Fibroblast of villous mesenchyme (primary cell): ENCODE measurements around the gene NINJ1. TPM values are rescaled to one million over a fixed set of nuclear protein-coding genes. Genes with fewer than 3 reads are reported as not detected.

Experiments
- DNase-seq: peaks from one replicate; pipeline ENCODE4 v3.0.0-alpha.2; 2010; ENCODE audit warnings: low read depth
- H3K4me3 ChIP-seq: 2 replicates; pipeline ENCODE4 v1.5.1; 2011; ENCODE audit warnings: low read depth, mild to moderate bottlenecking, low read length
- CTCF ChIP-seq: IDR thresholded peaks from 2 replicates; pipeline ENCODE4 v1.5.1; 2012; ENCODE audit warnings: low read depth, mild to moderate bottlenecking, low read length; ENCODE audit not compliant: insufficient read depth
- total RNA-seq: library from RNA; depleted of rRNA; stranded (reverse); fragments of >200 nt; gene quantifications from 2 replicates; pipeline ENCODE4 v1.2.3, GENCODE V29; 2012

NINJ1 gene
- total RNA-seq, 1 donor: 33.7 TPM

DNA sequence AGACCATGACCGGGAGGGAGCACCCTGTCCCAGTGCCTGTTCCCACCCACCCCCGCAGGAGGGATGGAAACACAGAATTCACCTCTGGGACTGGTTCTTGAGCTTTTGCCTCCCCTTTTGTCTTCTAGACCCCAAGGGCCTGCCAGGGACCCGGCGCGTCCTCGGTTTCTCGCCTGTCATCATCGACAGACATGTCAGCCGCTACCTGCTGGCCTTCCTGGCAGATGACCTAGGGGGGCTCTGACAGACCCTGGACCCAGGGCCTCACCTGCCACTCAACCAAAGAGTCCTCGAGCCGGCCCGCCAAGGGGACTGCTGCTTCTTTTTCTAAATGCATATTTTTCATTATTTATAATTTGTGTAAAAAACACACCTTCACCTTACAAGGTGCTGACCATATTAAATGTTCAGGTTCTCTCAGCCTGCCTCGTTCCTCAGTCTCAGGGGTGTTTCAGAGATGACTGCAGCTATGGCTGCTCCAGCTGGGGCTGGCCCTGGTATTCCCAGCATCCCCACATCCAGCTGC, 21.1 kb downstream of the NINJ1 start:
- no peak for TF ChIP-seq CTCF
- DNase-seq: no peak
- H3K4me3 ChIP-seq: no peak overlapping the region

GRCh38 chr9:93112116-93112863, 21.8 kb downstream of the NINJ1 start:
- H3K4me3 ChIP-seq: no peak overlapping the region
- DNase-seq: no peak
- no peak for TF ChIP-seq CTCF

GRCh38 chr9:93111371-93112115, 22.5 kb downstream of the NINJ1 start:
- no peak overlapping the region for H3K4me3 ChIP-seq
- TF ChIP-seq CTCF: no peak
- DNase-seq: no peak

- no peak for DNase-seq
- no peak overlapping the region for H3K4me3 ChIP-seq
- TF ChIP-seq CTCF: no peak
These were observed 23.1 kb downstream of the NINJ1 start for GRCh38 chr9:93111001-93111370.

- DNase-seq: no peak
- TF ChIP-seq CTCF: no peak
- no peak overlapping the region for H3K4me3 ChIP-seq
These were observed 23.7 kb downstream of the NINJ1 start for GRCh38 chr9:93110311-93110855.

DNA sequence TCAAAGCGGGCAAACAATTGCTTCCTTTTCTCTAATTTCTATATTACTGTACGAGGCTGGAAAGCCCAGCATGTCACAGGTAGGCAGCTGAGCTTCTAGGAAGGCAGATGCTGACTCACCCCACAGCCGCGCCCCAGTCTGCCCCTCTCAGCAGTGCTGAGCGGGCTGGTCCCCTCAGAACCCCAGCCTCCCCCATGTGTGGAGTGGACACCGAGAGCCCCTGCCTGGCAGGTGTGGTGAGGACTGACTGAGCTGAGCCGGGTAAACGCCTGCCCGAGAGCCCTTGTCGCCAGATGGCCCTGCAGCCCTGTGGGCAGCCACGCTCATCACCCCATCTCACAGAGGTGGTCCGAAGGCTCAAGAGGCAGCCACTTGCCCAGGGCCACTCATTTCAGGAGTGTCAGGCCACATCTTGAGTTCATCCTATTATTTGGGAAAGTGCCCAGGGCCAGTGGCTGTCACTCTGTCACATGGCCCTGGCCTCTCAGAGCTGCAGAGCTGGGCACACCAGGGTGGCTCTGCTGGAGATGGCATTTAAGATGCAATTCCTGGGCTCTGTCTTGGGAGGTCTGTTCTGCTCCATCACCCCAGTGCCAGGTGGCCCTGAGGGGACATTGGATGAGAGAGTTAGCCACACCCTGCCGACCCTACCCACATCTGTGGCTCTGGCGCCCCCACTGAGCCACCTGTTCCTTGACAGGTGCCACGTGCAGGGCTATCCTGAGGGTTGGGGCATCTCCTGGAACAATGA, 25.6 kb downstream of the NINJ1 start:
- no peak for TF ChIP-seq CTCF
- no peak overlapping the region for H3K4me3 ChIP-seq
- DNase-seq: no peak
